Measurements from ENCODE around the gene UBAC2.

The UBAC2 gene

GRCh38 chr13:99378985-99379733, 178.5 kb downstream of the UBAC2 start:
- no peaks in the 10 kb centered on the region for H3K9me3 ChIP-seq (ENCODE audit: severe bottlenecking)
- no peak for DNase-seq
- no peak for TF ChIP-seq CTCF (IDR thresholded peaks at IDR 0.05; ENCODE audit: low read depth, low read length)
- H3K4me3 ChIP-seq (ENCODE audit: low read depth, low read length), result no peak overlapping the region
- H3K36me3 ChIP-seq, result peaks cover 4% of the 10 kb centered on the region; the same call in 1 of the 2 replicates
- H3K27me3 ChIP-seq (ENCODE audit: insufficient read depth, low read depth, severe bottlenecking), result no peaks in the 10 kb centered on the region
- H3K27ac ChIP-seq, result no peak overlapping the region

GRCh38 chr13:99379856-99380801, 179.5 kb downstream of the UBAC2 start:
- no peak for TF ChIP-seq CTCF (IDR thresholded peaks at IDR 0.05; ENCODE audit: low read depth, low read length)
- Histone ChIP-seq H3K4me3 (ENCODE audit: low read depth, low read length) (no peak overlapping the region), H3K36me3 (peaks cover 4% of the 10 kb centered on the region; the same call in 1 of the 2 replicates), H3K27ac (no peak overlapping the region), H3K9me3 (ENCODE audit: severe bottlenecking) (no peaks in the 10 kb centered on the region), H3K27me3 (ENCODE audit: insufficient read depth, low read depth, severe bottlenecking) (no peaks in the 10 kb centered on the region)
- DNase-seq, result no peak

- peaks cover 10% of the 10 kb centered on the region; the same call in 1 of the 2 replicates for H3K36me3 ChIP-seq
- TF ChIP-seq CTCF (IDR thresholded peaks at IDR 0.05; ENCODE audit: low read depth, low read length), result no peak
- no peak for DNase-seq
- no peak overlapping the region for H3K4me3 ChIP-seq (ENCODE audit: low read depth, low read length)
- no peak overlapping the region for H3K27ac ChIP-seq
- H3K27me3 ChIP-seq (ENCODE audit: insufficient read depth, low read depth, severe bottlenecking), result no peaks in the 10 kb centered on the region
- H3K9me3 ChIP-seq (ENCODE audit: severe bottlenecking), result no peaks in the 10 kb centered on the region
Measured at GRCh38 chr13:99380921-99381645, 180.4 kb downstream of the UBAC2 start.

GRCh38 chr13:99381766-99382165, 181.1 kb downstream of the UBAC2 start:
- TF ChIP-seq CTCF (IDR thresholded peaks at IDR 0.05; ENCODE audit: low read depth, low read length), result no peak
- Histone ChIP-seq H3K4me3 (ENCODE audit: low read depth, low read length) (no peak overlapping the region), H3K27ac (no peak overlapping the region), H3K27me3 (ENCODE audit: insufficient read depth, low read depth, severe bottlenecking) (no peaks in the 10 kb centered on the region), H3K36me3 (peaks cover 10% of the 10 kb centered on the region; the same call in 1 of the 2 replicates), H3K9me3 (ENCODE audit: severe bottlenecking) (no peaks in the 10 kb centered on the region)
- no peak for DNase-seq

- H3K9me3 ChIP-seq (ENCODE audit: severe bottlenecking), result no peaks in the 10 kb centered on the region
- TF ChIP-seq CTCF (IDR thresholded peaks at IDR 0.05; ENCODE audit: low read depth, low read length), result no peak
- H3K27ac ChIP-seq, result no peak overlapping the region
- no peaks in the 10 kb centered on the region for H3K27me3 ChIP-seq (ENCODE audit: insufficient read depth, low read depth, severe bottlenecking)
- no peak overlapping the region for H3K4me3 ChIP-seq (ENCODE audit: low read depth, low read length)
- DNase-seq, result no peak
- peaks cover 10% of the 10 kb centered on the region; the same call in 1 of the 2 replicates for H3K36me3 ChIP-seq
Measured at GRCh38 chr13:99382428-99383133, 181.9 kb downstream of the UBAC2 start.

Measured in WERI-Rb-1 (cell line).